GM13976 (cell line): ENCODE results near the gene CYTH1.
"Not testable (repeated sequence)": the region's sequence is repeated elsewhere in the genome, so short reads cannot be mapped to it uniquely, and the experiment has no call there.

ENCODE experiments used
- DNase-seq: peaks from one replicate; pipeline ENCODE4 v3.0.0; 2012; ENCODE audit warnings: low spot score
- in situ Hi-C: fragments of 300-500 bp; cut with MboI; formaldehyde crosslinking; loops from one replicate; pipeline ENCODE4 v1.12.0; 2022; ENCODE audit warnings: low sequenced_read_pairs, mixed read lengths, inconsistent platforms; ENCODE audit not compliant: unreplicated experiment
- TF ChIP-seq, protein P1 (sequence below): IDR thresholded peaks from 2 replicates; pipeline ENCODE4 v1.5.1; 2012; ENCODE audit warnings: borderline replicate concordance, mild to moderate bottlenecking; ENCODE audit not compliant: insufficient read depth; ENCODE audit errors: extremely low read depth, missing control alignments, control extremely low read depth

The CYTH1 gene

DNA sequence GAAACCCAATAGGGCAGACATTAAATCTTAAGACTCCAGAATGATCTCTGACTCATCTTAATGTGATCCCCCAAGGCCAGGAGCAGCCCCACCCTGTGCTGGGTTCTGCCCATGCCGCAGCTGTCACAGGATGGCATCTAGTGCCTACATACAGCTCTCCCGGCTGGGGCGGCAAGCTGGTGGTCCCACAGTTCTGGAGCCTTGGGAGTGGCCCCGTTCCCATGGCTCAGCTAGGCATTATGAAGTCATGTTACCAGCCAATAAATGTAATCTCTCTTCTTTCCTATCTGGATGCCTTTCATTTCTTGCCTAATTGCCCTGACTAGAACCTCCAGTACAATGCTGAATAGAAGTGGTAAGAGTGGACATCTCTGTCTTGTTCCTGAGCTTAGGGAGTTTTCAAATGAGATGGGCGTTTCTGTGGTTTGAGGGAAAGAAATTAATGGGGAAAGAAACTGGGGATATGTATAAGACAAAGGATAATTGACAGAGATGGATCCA, 109.2 kb downstream of the CYTH1 start:
- in situ Hi-C loops: no loop called here
- TF ChIP-seq, protein P1, sequence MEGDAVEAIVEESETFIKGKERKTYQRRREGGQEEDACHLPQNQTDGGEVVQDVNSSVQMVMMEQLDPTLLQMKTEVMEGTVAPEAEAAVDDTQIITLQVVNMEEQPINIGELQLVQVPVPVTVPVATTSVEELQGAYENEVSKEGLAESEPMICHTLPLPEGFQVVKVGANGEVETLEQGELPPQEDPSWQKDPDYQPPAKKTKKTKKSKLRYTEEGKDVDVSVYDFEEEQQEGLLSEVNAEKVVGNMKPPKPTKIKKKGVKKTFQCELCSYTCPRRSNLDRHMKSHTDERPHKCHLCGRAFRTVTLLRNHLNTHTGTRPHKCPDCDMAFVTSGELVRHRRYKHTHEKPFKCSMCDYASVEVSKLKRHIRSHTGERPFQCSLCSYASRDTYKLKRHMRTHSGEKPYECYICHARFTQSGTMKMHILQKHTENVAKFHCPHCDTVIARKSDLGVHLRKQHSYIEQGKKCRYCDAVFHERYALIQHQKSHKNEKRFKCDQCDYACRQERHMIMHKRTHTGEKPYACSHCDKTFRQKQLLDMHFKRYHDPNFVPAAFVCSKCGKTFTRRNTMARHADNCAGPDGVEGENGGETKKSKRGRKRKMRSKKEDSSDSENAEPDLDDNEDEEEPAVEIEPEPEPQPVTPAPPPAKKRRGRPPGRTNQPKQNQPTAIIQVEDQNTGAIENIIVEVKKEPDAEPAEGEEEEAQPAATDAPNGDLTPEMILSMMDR: no peak
- no peak for DNase-seq

DNA sequence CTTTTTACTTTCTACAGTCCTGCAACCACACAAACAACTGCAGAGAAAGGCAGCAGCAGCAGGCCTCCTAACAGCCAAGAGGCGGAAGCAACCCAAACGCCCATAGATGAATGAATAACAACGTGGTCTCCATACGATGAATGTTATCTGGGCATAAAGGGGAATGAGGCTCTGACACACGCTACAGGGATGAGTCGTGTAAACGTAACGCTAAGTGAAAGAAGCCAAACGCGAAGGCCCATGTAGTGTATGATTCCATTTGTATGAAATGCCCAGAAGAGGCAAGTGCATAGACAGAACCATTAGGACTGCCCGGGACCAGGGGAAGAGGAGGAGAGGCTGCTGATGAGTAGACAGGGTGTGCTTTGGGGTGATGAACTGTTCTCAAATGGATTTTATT, 110.1 kb downstream of the CYTH1 start:
- in situ Hi-C loops: no loop called here
- TF ChIP-seq, protein P1: no peak
- no peak for DNase-seq

GRCh38 chr17:78671726-78672001, 110.4 kb downstream of the CYTH1 start:
- in situ Hi-C loops: not testable (repeated sequence)

GRCh38 chr17:78670850-78671725, 111.0 kb downstream of the CYTH1 start:
- TF ChIP-seq, protein P1: no peak
- no peak for DNase-seq
- in situ Hi-C loops: no loop called here

More at GRCh38 chr17:78671726-78672001, 110.4 kb downstream of the CYTH1 start:
- not testable (repeated sequence) for DNase-seq

GRCh38 chr17:78669975-78670518, 112.0 kb downstream of the CYTH1 start:
- no peak for DNase-seq
- TF ChIP-seq, protein P1: no peak
- in situ Hi-C loops: no loop called here

GRCh38 chr17:78669256-78669974, 112.7 kb downstream of the CYTH1 start:
- TF ChIP-seq, protein P1: no peak
- in situ Hi-C loops: no loop called here
- no peak for DNase-seq

- TF ChIP-seq, protein P1: no peak
- in situ Hi-C loops: no loop called here
Measured at GRCh38 chr17:78668847-78669246, 113.2 kb downstream of the CYTH1 start.

More at GRCh38 chr17:78668847-78669246, 113.2 kb downstream of the CYTH1 start:
- DNase-seq: no peak
